Mesenteric fat pad (tissue), 1 donor: ENCODE measurements around the gene NUDT15. TPM values are rescaled to one million over a fixed set of nuclear protein-coding genes. Genes with fewer than 3 reads are reported as not detected.
"Not testable (repeated sequence)": the region's sequence is repeated elsewhere in the genome, so short reads cannot be mapped to it uniquely, and the experiment has no call there.

ENCODE experiments used
- DNase-seq: peaks from one replicate; pipeline ENCODE4 v3.0.0-alpha.2; 2020; ENCODE audit warnings: low spot score
- total RNA-seq: library from RNA; stranded (reverse); fragmentation: NEBNext Ultra II Directional; extraction: Animal tissue kit (Norgen Biotek cat#: 25700); gene quantifications from one replicate; pipeline ENCODE4 v1.2.1, GENCODE V29; 2021
- donor health status: DM: yes; HTN: yes; CAD: no.

Gene NUDT15
- total RNA-seq, 1 donor from 2014 or later = 11.4 TPM

DNA sequence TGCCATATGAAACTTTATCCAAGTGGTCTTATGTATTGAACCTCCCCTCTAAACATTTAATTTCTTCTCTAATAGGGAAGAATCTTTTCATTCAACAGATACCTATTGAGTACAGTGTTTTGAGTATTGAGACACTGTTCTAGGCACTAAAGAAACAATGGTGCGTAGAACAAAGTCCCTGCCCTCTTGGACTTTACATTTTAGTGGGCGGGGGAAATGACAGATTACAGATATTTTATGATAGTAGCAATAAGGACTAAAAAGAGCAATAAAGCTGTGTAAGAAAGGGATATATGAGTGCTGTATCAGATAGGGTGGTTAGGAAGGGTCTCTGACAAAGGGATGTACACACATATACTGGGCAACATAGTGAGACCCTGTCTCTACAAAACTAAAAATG is 5.4 kb downstream of the NUDT15 start:
- no peak for DNase-seq

DNA sequence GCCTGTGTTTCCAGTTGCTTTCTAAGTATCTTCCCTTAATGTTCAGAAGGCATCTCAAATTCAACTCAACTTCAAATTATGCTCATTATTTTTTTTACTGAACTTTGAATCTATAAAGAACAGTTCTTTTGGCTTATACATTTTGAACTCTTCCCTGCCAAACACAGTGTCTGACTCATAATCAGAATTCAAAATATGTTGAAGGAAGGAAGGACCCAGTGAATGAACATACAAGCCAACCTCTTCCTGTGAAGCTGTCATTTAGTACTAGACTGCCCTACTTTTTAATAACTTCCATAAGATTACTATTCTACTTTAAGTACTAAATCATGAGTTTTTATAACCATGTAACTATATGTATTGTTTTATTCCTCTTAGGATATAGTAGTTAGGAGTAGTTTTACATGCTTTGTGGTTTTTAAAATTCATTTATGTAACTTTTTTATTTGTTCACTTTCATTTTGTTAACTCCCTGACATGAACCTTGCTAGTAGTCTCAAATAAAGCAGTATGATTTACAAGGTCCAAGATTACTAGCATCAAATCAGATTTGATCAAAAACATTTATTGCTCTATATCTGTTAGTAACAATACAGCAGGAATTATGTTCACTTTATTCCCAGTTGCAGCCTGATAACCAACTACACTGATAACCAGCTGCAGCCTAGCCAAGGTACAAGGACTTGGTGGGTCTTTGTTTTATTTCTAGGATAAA is 6.4 kb downstream of the NUDT15 start:
- no peak for DNase-seq

- no peak for DNase-seq
Measured at GRCh38 chr13:48050550-48050949, 13.0 kb downstream of the NUDT15 start.

DNA sequence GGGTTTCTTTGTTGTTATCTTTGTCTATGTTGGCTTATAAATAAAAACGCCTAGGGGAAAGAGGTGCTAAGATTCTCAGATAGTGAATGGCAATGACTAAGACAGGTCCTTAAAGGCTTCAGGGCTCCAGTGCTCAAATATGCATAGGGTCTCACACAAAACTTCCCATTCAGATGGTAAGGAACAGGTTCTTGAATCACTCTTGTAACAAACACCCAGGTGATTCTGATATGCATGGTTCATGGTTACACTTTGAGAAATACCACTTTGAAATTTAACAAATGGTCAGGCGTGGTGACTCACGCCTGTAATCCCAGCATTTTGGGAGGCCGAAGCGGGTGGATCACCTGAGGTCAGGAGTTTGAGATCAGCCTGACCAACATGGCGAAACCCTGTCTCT is 17.1 kb downstream of the NUDT15 start:
- no peak for DNase-seq

- no peak for DNase-seq
Measured at GRCh38 chr13:48055712-48056111, 18.2 kb downstream of the NUDT15 start.

GRCh38 chr13:48058536-48058935 is 21.0 kb downstream of the NUDT15 start:
- not testable (repeated sequence) for DNase-seq

- DNase-seq = not testable (repeated sequence)
Measured at GRCh38 chr13:48059951-48060350, 22.4 kb downstream of the NUDT15 start.

DNA sequence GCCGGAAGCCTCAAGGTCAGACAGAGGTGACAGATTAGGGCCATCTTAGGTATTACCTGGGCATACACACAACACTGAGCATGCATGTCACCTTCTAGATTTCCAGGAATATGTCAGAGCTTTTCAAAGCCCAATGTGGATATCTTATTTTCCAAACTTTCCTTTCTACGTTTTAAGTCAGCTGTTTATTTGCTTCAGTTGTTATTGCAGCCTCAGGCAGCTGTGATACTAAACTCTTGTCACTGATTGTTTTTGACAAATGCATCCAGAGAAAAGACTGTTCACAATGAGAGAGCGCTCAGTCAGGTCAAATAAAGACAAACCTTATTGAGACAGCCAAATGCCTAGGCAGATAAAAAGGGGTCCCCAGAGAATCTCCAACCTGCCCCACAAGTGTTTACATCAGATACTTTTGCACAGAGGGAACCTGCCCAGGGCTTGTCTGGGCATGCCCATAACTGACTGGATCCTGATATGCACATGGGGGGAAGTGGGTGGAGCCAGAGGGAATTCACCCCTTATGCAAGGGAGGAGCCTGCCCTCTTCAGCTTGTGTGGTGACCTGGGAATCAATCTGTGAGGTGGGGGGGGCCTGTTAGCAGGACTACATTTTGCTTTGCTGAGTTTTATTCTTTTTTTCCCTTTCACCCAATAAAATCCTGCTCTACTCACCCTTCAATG is 28.9 kb downstream of the NUDT15 start:
- DNase-seq = no peak

DNA sequence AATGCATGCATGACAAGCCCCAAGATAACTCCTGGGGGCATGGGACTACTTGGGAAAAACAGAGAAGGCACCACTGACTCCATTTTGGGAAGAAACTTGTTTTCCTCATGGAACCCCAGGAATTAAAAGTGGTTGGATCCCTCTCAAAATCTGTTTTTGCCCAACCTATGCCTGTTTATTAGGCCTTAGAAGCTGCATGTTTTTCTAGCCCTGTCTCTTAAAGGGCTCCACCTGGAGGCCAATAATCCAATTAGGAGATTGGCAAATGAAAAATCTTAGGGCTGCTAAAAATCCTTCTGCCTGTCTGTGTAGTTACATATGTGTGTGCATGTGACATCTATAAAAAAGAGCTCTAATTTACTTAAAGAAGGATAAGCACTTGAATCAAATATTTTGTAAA is 30.5 kb downstream of the NUDT15 start:
- DNase-seq = no peak

DNA sequence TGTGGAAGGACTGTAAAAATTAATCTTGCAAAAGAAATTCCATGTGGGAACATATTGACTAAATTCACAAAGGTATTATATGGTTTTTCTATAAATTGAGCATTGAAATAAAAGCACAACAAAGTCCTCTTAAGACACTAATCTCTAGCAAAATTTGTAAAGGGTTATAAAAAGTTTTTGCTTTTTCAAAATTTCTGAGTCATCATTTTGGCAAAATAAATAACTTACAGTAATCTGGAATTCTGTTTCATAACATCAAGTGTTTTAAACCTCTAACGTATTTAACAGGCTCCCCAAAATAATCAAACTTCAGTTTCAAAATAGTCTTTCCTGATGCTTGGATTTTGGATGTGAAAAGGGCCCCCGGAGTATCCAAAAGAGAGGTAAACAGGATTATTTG is 31.4 kb downstream of the NUDT15 start:
- no peak for DNase-seq

DNA sequence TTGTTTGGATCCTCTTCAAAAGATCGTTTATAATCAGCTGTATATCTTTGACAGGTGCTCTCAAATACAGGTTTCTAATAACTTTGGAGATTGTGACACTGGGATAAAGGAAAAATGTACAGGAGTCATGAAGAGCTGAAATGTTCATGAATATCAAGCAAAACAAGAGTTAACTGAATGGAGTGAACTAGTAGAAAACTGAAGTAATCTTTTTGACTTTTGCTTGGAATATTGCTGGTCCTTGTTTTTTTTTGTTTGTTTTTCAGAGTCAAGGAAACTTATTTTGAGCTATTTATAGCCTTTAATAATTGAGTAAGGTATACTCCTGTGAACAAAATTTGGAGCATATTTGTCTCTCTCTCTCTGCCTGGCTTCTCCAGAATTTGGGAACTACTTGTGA is 32.0 kb downstream of the NUDT15 start:
- DNase-seq = no peak

- no peak for DNase-seq
Measured at GRCh38 chr13:48070942-48071341, 33.4 kb downstream of the NUDT15 start.

- DNase-seq = no peak
Measured at GRCh38 chr13:48072304-48072703, 34.8 kb downstream of the NUDT15 start.

- no peak for DNase-seq
Measured at GRCh38 chr13:48072787-48073186, 35.3 kb downstream of the NUDT15 start.

DNA sequence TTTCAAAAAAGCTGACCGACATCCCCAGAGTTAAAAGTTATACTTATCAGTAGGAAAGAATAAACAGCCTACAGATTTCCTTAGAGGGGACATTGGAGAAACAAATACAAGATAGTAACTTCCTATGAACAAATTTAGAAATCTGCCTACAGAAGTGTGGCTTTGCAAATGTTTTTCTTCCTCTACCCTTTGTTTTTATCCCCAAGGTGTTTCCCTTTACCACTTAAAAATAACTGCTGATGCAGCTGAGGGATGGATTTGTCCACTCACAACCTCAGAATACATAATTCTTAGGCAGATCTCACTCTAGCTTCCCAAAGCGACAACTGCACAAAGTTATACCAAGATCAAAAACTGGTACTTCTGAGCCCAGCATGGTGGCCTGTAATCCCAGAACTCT is 36.5 kb downstream of the NUDT15 start:
- DNase-seq = no peak

- no peak for DNase-seq
Measured at GRCh38 chr13:48078251-48078656, 40.7 kb downstream of the NUDT15 start.

GRCh38 chr13:48081739-48082138 is 44.2 kb downstream of the NUDT15 start:
- DNase-seq = no peak

- DNase-seq = no peak
Measured at GRCh38 chr13:48086272-48086671, 48.7 kb downstream of the NUDT15 start.

DNA sequence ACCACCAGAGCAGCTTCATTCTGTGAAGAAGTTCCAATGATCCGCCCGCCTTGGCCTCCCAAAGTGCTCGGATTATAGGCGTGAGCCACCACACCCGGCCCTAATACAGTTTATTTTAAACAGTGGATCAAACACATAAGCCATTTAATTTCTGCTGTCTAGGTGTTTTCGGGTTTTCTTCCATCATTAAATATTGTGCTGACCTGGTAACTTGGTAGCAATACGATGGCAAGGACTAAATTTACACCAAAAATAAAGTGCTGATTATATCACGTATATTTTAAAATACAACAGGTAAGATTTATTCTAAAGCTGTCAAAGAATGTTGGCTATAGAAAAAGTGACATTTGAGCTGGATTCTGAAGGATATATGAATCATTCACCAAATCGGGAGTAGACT is 56.1 kb downstream of the NUDT15 start:
- no peak for DNase-seq

- DNase-seq = no peak
Measured at GRCh38 chr13:48094404-48094780, 56.9 kb downstream of the NUDT15 start.

GRCh38 chr13:48094781-48095502 is 57.4 kb downstream of the NUDT15 start, which contains the start of gene MED4:
MED4 (minus strand) TSS chr13:48095104; CDS start chr13:48095078, 26 bp downstream.
- peak; percentile 99 for DNase-seq

GRCh38 chr13:48096670-48097069 is 59.1 kb downstream of the NUDT15 start:
- no peak for DNase-seq
